ENCODE data around the gene DOK1.
"Not testable (repeated sequence)": the region's sequence is repeated elsewhere in the genome, so short reads cannot be mapped to it uniquely, and the experiment has no call there.

DOK1 gene

GRCh38 chr2:74548900-74549826, 5.4 kb upstream of the DOK1 start:
- no peak for DNase-seq

GRCh38 chr2:74550231-74550630, 4.3 kb upstream of the DOK1 start:
- no peak for DNase-seq

- no peak for DNase-seq
Measured at GRCh38 chr2:74551530-74551929, 3.0 kb upstream of the DOK1 start.

GRCh38 chr2:74551942-74552913, 2.3 kb upstream of the DOK1 start:
- DNase-seq, result no peak

GRCh38 chr2:74552914-74553811, 1.4 kb upstream of the DOK1 start:
- DNase-seq, result no peak

- DNase-seq, result peak; percentile 54
Measured at GRCh38 chr2:74554820-74555531, 456 bp downstream of the DOK1 start.

GRCh38 chr2:74555610-74556103, 1.1 kb downstream of the DOK1 start:
- no peak for DNase-seq

- DNase-seq, result no peak
Measured at GRCh38 chr2:74556159-74556558, 1.6 kb downstream of the DOK1 start.

- DNase-seq, result no peak
Measured at GRCh38 chr2:74556831-74557370, 2.4 kb downstream of the DOK1 start.

GRCh38 chr2:74558284-74559230, 4.0 kb downstream of the DOK1 start:
- DNase-seq, result no peak

- DNase-seq, result no peak
Measured at GRCh38 chr2:74559912-74560311, 5.4 kb downstream of the DOK1 start.

GRCh38 chr2:74560591-74560990, 6.1 kb downstream of the DOK1 start:
- no peak for DNase-seq

GRCh38 chr2:74561022-74561421, 6.5 kb downstream of the DOK1 start:
- not testable (repeated sequence) for DNase-seq

- DNase-seq, result no peak
Measured at GRCh38 chr2:74562126-74562775, 7.7 kb downstream of the DOK1 start.

GRCh38 chr2:74564222-74564621, 9.7 kb downstream of the DOK1 start:
- DNase-seq, result no peak

- no peak for DNase-seq
Measured at GRCh38 chr2:74566076-74566753, 11.7 kb downstream of the DOK1 start.

GRCh38 chr2:74566754-74567085, 12.2 kb downstream of the DOK1 start:
- no peak for DNase-seq

GRCh38 chr2:74567881-74568280, 13.4 kb downstream of the DOK1 start:
- no peak for DNase-seq

GRCh38 chr2:74569686-74570085, 15.2 kb downstream of the DOK1 start:
- DNase-seq, result no peak

Measured in CD4-positive, alpha-beta T cell treated with Interleukin-17A for 1 hour (primary cell).